ENCODE measurements around the gene DCLK1. TPM values are rescaled to one million over a fixed set of nuclear protein-coding genes. Genes with fewer than 3 reads are reported as not detected.

The DCLK1 gene
- total RNA-seq, 4 donors from 2014 or later = 11.7 to 51.4 (median 15.8) TPM

DNA sequence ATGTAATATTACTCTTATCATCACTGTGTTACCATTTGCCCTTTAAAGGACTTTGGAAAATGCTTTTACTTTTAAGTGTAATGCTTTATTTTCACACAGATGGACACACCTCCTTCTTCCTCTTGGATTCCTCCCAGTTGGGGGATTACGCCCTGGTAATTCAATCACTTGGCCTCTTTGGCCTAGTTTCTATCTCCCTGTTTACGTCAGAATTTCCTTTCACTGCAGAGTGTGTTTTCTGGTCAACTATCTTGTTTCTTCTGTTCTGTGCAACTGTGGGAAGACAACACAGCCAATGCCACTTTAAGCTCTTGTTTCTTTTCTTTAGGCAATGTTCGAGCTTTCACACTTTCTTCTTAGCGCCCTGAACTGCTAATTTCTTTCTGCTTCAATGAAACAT is 397.4 kb downstream of the DCLK1 start:
- no peaks in the 10 kb centered on the region for H3K9me3 ChIP-seq
- 59% methylated on average over 4 of the region's 4 CpGs for WGBS
- no peak for DNase-seq (ENCODE audit: low spot score in 2 of 2)

DNA sequence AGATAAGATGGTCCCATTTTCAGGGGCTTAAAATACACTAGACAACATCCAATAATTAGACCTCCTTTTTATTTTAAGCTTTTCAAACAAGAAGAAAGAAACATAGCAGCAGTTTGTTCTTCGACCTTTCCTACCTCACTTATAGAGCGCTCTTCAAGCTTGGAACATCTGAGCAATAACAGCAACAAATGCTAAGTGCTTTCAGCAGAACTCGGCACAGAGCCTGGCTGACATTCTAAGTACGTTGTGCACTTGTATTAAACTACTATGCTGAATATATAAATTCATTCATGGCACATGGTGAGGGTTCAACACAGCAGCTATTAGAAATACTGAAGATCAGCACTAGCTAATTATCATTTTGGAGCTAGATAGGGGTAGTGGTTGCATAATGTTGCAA is 398.6 kb downstream of the DCLK1 start:
- TF ChIP-seq, protein P1, sequence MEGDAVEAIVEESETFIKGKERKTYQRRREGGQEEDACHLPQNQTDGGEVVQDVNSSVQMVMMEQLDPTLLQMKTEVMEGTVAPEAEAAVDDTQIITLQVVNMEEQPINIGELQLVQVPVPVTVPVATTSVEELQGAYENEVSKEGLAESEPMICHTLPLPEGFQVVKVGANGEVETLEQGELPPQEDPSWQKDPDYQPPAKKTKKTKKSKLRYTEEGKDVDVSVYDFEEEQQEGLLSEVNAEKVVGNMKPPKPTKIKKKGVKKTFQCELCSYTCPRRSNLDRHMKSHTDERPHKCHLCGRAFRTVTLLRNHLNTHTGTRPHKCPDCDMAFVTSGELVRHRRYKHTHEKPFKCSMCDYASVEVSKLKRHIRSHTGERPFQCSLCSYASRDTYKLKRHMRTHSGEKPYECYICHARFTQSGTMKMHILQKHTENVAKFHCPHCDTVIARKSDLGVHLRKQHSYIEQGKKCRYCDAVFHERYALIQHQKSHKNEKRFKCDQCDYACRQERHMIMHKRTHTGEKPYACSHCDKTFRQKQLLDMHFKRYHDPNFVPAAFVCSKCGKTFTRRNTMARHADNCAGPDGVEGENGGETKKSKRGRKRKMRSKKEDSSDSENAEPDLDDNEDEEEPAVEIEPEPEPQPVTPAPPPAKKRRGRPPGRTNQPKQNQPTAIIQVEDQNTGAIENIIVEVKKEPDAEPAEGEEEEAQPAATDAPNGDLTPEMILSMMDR (IDR thresholded peaks at IDR 0.05) = no peak
- no peak for TF ChIP-seq EP300 (IDR thresholded peaks at IDR 0.05)
- no peak for TF ChIP-seq POLR2AphosphoS5 (IDR thresholded peaks at IDR 0.05)
- TF ChIP-seq POLR2A (IDR thresholded peaks at IDR 0.05) = no peak
- Histone ChIP-seq H3K27me3 (no peaks in the 10 kb centered on the region), H3K4me3 (no peak overlapping the region), H3K4me1 (no peaks in the 10 kb centered on the region), H3K27ac (no peak overlapping the region), H3K36me3 (no peaks in the 10 kb centered on the region), H3K9me3 (no peaks in the 10 kb centered on the region)
- DNase-seq (ENCODE audit: low spot score in 2 of 2) = no peak
- 90% methylated on average over 4 of the region's 4 CpGs for WGBS

More for the DNA sequence above, 397.4 kb downstream of the DCLK1 start:
- Histone ChIP-seq H3K36me3 (no peaks in the 10 kb centered on the region), H3K27me3 (no peaks in the 10 kb centered on the region), H3K4me1 (no peaks in the 10 kb centered on the region), H3K27ac (no peak overlapping the region), H3K4me3 (no peak overlapping the region)
- no peak for TF ChIP-seq EP300 (IDR thresholded peaks at IDR 0.05)
- TF ChIP-seq POLR2AphosphoS5 (IDR thresholded peaks at IDR 0.05) = no peak
- TF ChIP-seq, protein P1 (IDR thresholded peaks at IDR 0.05) = no peak
- no peak for TF ChIP-seq POLR2A (IDR thresholded peaks at IDR 0.05)

DNA sequence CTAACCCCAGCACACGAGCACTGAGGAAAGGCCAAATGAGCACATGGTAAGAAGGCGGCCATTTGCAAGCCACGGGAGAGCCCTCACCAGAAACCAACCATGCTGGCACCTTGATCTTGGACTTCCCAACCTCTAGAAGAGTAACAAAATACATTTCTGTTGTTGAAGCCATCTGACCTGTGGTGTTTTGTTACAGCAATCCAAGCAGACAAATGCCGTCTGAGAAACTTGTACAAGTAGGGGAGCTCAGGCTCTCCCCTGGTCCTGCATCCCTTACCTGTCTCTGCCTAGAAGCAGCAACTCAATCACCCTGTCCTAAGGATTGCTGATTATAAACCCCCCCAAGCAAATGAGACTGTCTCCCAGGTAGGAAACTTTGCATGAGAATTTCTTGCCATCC is 399.7 kb downstream of the DCLK1 start:
- Histone ChIP-seq H3K36me3 (no peaks in the 10 kb centered on the region), H3K27me3 (no peaks in the 10 kb centered on the region), H3K27ac (no peak overlapping the region), H3K4me3 (no peak overlapping the region), H3K9me3 (no peaks in the 10 kb centered on the region), H3K4me1 (no peaks in the 10 kb centered on the region)
- no peak for DNase-seq (ENCODE audit: low spot score in 2 of 2)
- TF ChIP-seq POLR2A (IDR thresholded peaks at IDR 0.05) (no peak), EP300 (IDR thresholded peaks at IDR 0.05) (no peak), POLR2AphosphoS5 (IDR thresholded peaks at IDR 0.05) (no peak)
- TF ChIP-seq, protein P1 (IDR thresholded peaks at IDR 0.05) = no peak
- 85% methylated on average over 4 of the region's 4 CpGs for WGBS

DNA sequence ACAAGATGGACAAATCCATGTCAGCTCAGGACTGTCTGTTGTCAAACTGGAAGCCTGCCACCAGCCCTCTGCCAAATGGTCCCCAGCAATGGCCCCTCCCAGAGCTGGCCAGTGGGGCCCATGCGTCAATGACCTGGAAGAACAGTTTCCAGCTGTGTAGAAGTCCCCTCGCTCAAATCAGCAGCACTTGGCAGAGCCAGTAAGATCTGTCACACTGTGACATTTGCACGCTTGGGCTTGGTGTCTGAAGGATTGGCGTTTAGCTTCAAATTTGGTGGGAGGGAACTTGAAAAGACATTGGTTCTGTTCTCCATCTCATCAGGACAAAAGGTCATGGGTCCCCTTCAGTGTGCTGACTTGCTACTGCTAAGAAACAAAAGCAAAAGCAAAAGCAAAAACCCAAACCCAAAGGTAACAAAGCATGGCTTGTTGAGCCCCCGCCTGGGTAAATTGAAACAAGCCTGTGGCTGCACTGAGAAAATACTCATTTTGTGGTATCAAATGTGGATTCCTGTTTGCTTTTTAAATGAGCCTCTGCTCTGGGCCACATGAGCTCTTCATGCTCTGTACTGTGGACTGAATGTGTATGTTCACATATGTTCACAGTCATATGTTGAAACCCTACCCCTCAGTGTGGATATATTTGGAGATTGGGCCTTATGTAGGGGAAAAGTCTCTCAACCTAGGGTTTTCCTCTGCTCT is 401.1 kb downstream of the DCLK1 start:
- Histone ChIP-seq H3K4me3 (no peak overlapping the region), H3K36me3 (no peaks in the 10 kb centered on the region), H3K4me1 (no peaks in the 10 kb centered on the region), H3K9me3 (no peaks in the 10 kb centered on the region), H3K27ac (no peak overlapping the region), H3K27me3 (no peaks in the 10 kb centered on the region)
- 74% methylated on average over 5 of the region's 5 CpGs for WGBS
- TF ChIP-seq EP300 (IDR thresholded peaks at IDR 0.05) (no peak), POLR2AphosphoS5 (IDR thresholded peaks at IDR 0.05) (no peak), POLR2A (IDR thresholded peaks at IDR 0.05) (no peak)
- TF ChIP-seq, protein P1 (IDR thresholded peaks at IDR 0.05) = no peak
- no peak for DNase-seq (ENCODE audit: low spot score in 2 of 2)

DNA sequence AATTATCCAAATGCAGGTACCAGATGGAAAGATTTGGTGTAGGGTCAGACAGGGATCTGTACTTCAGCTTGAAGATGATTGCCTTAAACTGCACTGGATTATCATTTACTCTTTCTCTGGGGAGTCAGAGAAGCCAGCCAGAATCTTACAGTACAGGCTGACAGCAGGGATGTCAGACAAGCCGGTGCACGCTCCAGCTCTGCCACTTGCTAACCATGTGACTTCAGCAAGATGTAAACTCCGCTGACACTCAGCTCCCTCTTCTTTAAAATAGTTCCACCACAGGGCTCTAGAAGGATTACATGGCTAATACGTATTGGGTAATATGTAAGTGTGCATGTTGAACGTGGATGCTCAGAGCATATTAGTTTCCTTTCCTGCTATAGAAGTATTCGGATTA is 403.3 kb downstream of the DCLK1 start:
- no peak for DNase-seq (ENCODE audit: low spot score in 2 of 2)
- WGBS = 68% methylated on average over 4 of the region's 6 CpGs
- H3K27me3 ChIP-seq = no peaks in the 10 kb centered on the region
- H3K4me3 ChIP-seq = no peak overlapping the region
- peaks cover 2% of the 10 kb centered on the region for H3K4me1 ChIP-seq
- H3K9me3 ChIP-seq = no peaks in the 10 kb centered on the region
- TF ChIP-seq EP300 (IDR thresholded peaks at IDR 0.05) = no peak
- TF ChIP-seq POLR2AphosphoS5 (IDR thresholded peaks at IDR 0.05) = no peak
- TF ChIP-seq POLR2A (IDR thresholded peaks at IDR 0.05) = no peak
- TF ChIP-seq, protein P1 (IDR thresholded peaks at IDR 0.05) = no peak
- no peak overlapping the region for H3K27ac ChIP-seq
- no peaks in the 10 kb centered on the region for H3K36me3 ChIP-seq

All from suprapubic skin (tissue), 4 donors.